PC-3 (cell line): ENCODE data around the gene PAIP1. TPM values are rescaled to one million over a fixed set of nuclear protein-coding genes. Genes with fewer than 3 reads are reported as not detected.

Experiments
- ATAC-seq: fragments of 200-7000 bp; cut with Tn5 transposase; 2 replicates; pipeline ENCODE4 v1.9.1; 2020; ENCODE audit warnings: mild to moderate bottlenecking, moderate library complexity
- BruUV-seq: library from RNA; stranded (reverse); fragments of 400-500 nt; replicated peaks from 2 replicates; lab custom pipeline; 2021; lab: Mats Ljungman, UMichigan
- CTCF ChIA-PET: fragments of 300-600 bp; sonication (Branson Sonifier 250); formaldehyde crosslinking; loops from one replicate; lab custom pipeline; 2022; ENCODE audit warnings: antibody characterized with exemption; lab: Charles Lee
- POLR2A ChIA-PET: fragments of 300-600 bp; sonication (Branson Sonifier 250); formaldehyde crosslinking; loops from one replicate; lab custom pipeline; 2022; ENCODE audit warnings: antibody characterized with exemption; ENCODE audit not compliant: unreplicated experiment; lab: Charles Lee
- DNase-seq: peaks from one replicate; pipeline ENCODE4 v3.0.0-alpha.2; 2015
- H2AFZ ChIP-seq: fragments of 300-600 bp; sonication (generic); 2 replicates; pipeline ENCODE4 v1.6.0; 2016; ENCODE audit warnings: antibody characterized with exemption, low read length
- H3F3A ChIP-seq: fragments of 300-600 bp; sonication (generic); one replicate; pipeline ENCODE4 v1.6.0; 2017; ENCODE audit warnings: antibody characterized with exemption, low read length, control low read depth, mild to moderate bottlenecking; ENCODE audit not compliant: unreplicated experiment
- H3K27ac ChIP-seq: fragments of 300-600 bp; sonication (generic); 2 replicates; pipeline ENCODE4 v1.5.1; 2016; ENCODE audit warnings: mild to moderate bottlenecking, low read length
- H3K27me3 ChIP-seq: fragments of 300-600 bp; sonication (generic); 2 replicates; pipeline ENCODE4 v1.6.1; 2016; ENCODE audit warnings: low read length, mixed read lengths
- H3K36me3 ChIP-seq: fragments of 300-600 bp; sonication (generic); 2 replicates; pipeline ENCODE4 v1.6.1; 2016; ENCODE audit warnings: low read depth, mixed run types, low read length, mixed read lengths
- H3K4me1 ChIP-seq: fragments of 300-600 bp; sonication (generic); 2 replicates; pipeline ENCODE4 v1.5.1; 2016; ENCODE audit warnings: low read length; ENCODE audit not compliant: insufficient read depth
- H3K4me2 ChIP-seq: fragments of 300-600 bp; sonication (generic); 2 replicates; pipeline ENCODE4 v1.6.0; 2016; ENCODE audit warnings: low read length
- H3K4me3 ChIP-seq: fragments of 300-600 bp; sonication (generic); 2 replicates; pipeline ENCODE4 v1.5.1; 2016; ENCODE audit warnings: mild to moderate bottlenecking, low read length, mixed read lengths
- H3K79me2 ChIP-seq: fragments of 300-600 bp; sonication (generic); 2 replicates; pipeline ENCODE4 v1.6.1; 2017; ENCODE audit warnings: low read length, mixed read lengths
- H3K9ac ChIP-seq: fragments of 300-600 bp; sonication (generic); 2 replicates; pipeline ENCODE4 v1.6.0; 2016; ENCODE audit warnings: mild to moderate bottlenecking, low read length
- H3K9me2 ChIP-seq: fragments of 300-600 bp; sonication (generic); replicated peaks from 2 replicates; pipeline ENCODE4 v1.6.1; 2016; ENCODE audit warnings: mixed run types, low read length, mixed read lengths
- H3K9me3 ChIP-seq: fragments of 300-600 bp; sonication (generic); 2 replicates; pipeline ENCODE4 v1.6.1; 2016; ENCODE audit warnings: low read length, mixed read lengths
- H4K20me1 ChIP-seq: fragments of 300-600 bp; sonication (generic); 2 replicates; pipeline ENCODE4 v1.6.1; 2016; ENCODE audit warnings: low read length, mixed read lengths
- CTCF ChIP-seq: fragments of 300-600 bp; sonication (generic); conservative IDR thresholded peaks from 2 replicates; pipeline ENCODE4 v1.5.1; 2017; ENCODE audit warnings: antibody characterized with exemption, low read depth, mild to moderate bottlenecking, low read length
- EZH2 ChIP-seq: fragments of 300-600 bp; sonication (generic); IDR thresholded peaks from one replicate; pipeline ENCODE4 v1.6.1; 2017; ENCODE audit warnings: antibody characterized with exemption, mild to moderate bottlenecking, low read length; ENCODE audit not compliant: unreplicated experiment
- EZH2phosphoT487 ChIP-seq: fragments of 300-600 bp; sonication (generic); IDR thresholded peaks from 2 replicates; pipeline ENCODE4 v1.6.1; 2018; ENCODE audit warnings: mild to moderate bottlenecking, antibody characterized with exemption, low read length, borderline replicate concordance
- intact Hi-C: fragments of 100-400 bp; cut with micrococcal nuclease; formaldehyde crosslinking; loops from 2 replicates; pipeline ENCODE4 v1.9.0; 2023
- total RNA-seq: library from RNA; depleted of rRNA; stranded (reverse); fragments of >200 nt; gene quantifications from 2 replicates; pipeline ENCODE4 v1.2.3, GENCODE V29; 2014

PAIP1 gene
- total RNA-seq, 1 experiment from 2014 or later = 142 TPM

- H2AFZ ChIP-seq = no peak overlapping the region
- H3K9me3 ChIP-seq = no peaks in the 10 kb centered on the region
- H3K36me3 ChIP-seq = peaks cover 24% of the 10 kb centered on the region
- H3K9me2 ChIP-seq = no peaks in the 10 kb centered on the region
- H3F3A ChIP-seq = no peaks in the 10 kb centered on the region
- BruUV-seq = no TSS peak
- DNase-seq = no peak
- no peaks in the 10 kb centered on the region for H3K79me2 ChIP-seq
- H3K4me2 ChIP-seq = no peak overlapping the region
- no peak for ATAC-seq
- CTCF ChIA-PET = no interaction called here
- no peaks in the 10 kb centered on the region for H4K20me1 ChIP-seq
- no peaks in the 10 kb centered on the region for H3K4me1 ChIP-seq
- H3K9ac ChIP-seq = no peak overlapping the region
- POLR2A ChIA-PET = no interaction called here
- H3K27ac ChIP-seq = no peak overlapping the region
- H3K27me3 ChIP-seq = no peaks in the 10 kb centered on the region
- intact Hi-C loops = no loop called here
- TF ChIP-seq CTCF = no peak
- TF ChIP-seq EZH2phosphoT487 = no peak
- no peak for TF ChIP-seq EZH2
- H3K4me3 ChIP-seq = no peak overlapping the region
Measured at GRCh38 chr5:43523662-43524072, 33.2 kb downstream of the PAIP1 start.

GRCh38 chr5:43520615-43521014 is 36.3 kb downstream of the PAIP1 start:
- Histone ChIP-seq H3K9me2 (no peaks in the 10 kb centered on the region), H4K20me1 (no peaks in the 10 kb centered on the region), H3K36me3 (peaks cover 5% of the 10 kb centered on the region), H2AFZ (no peak overlapping the region), H3K4me2 (no peak overlapping the region), H3K27ac (no peak overlapping the region), H3K4me1 (peaks cover 4% of the 10 kb centered on the region), H3K4me3 (no peak overlapping the region), H3K9ac (no peak overlapping the region), H3F3A (no peaks in the 10 kb centered on the region), H3K9me3 (no peaks in the 10 kb centered on the region), H3K79me2 (no peaks in the 10 kb centered on the region), H3K27me3 (no peaks in the 10 kb centered on the region)
- TF ChIP-seq EZH2phosphoT487 = no peak
- no peak for TF ChIP-seq EZH2
- TF ChIP-seq CTCF = no peak
- ATAC-seq = no peak
- ChIA-PET POLR2A (no interaction called here), CTCF (no interaction called here)
- intact Hi-C loops = no loop called here
- no peak for DNase-seq
- BruUV-seq = no TSS peak

- no peaks in the 10 kb centered on the region for H4K20me1 ChIP-seq
- H2AFZ ChIP-seq = peak overlapping the region; percentile 95
- no peaks in the 10 kb centered on the region for H3F3A ChIP-seq
- no peaks in the 10 kb centered on the region for H3K9me3 ChIP-seq
- H3K4me2 ChIP-seq = peak overlapping the region; percentile 89
- no peak for DNase-seq
- peaks cover 18% of the 10 kb centered on the region for H3K4me1 ChIP-seq
- H3K9ac ChIP-seq = peak overlapping the region; percentile 84
- intact Hi-C loops = loop anchor here (1.0 kb wide), 3 partner anchors 31 to 118 kb away; no protein-coding TSS in a partner anchor
- BruUV-seq = no TSS peak
- ATAC-seq = no peak
- peak overlapping the region; percentile 82 for H3K4me3 ChIP-seq
- POLR2A ChIA-PET = interaction anchor here (2.0 kb wide), 1 partner anchor 32 kb away, joined by 17 read pairs; the partner anchor contains the start of gene TMEM267
- H3K9me2 ChIP-seq = no peaks in the 10 kb centered on the region
- H3K27ac ChIP-seq = peak overlapping the region; percentile 42
- no peaks in the 10 kb centered on the region for H3K27me3 ChIP-seq
- TF ChIP-seq EZH2 = no peak
- TF ChIP-seq CTCF = no peak
- TF ChIP-seq EZH2phosphoT487 = no peak
- no peaks in the 10 kb centered on the region for H3K36me3 ChIP-seq
- CTCF ChIA-PET = no interaction called here
- peaks cover 26% of the 10 kb centered on the region for H3K79me2 ChIP-seq
Measured at GRCh38 chr5:43515678-43516048, 41.2 kb downstream of the PAIP1 start.
